Esophagus muscularis mucosa (tissue), 4 donors: ENCODE measurements around the gene IFNL1.

Experiments used
- CTCF ChIP-seq, 3 experiments: fragments of 200-600 bp in 2 of 3; fragments of 450-650 bp in 1 of 3; sonication (generic) in 2 of 3; IDR thresholded peaks; one replicate each; pipeline ENCODE4 v1.5.1; 2017 to 2019; ENCODE audit warnings: antibody characterized with exemption in 3 of 3, mild to moderate bottlenecking in 2 of 3, moderate library complexity in 1 of 3
- EP300 ChIP-seq: sonication (generic); formaldehyde crosslinking; IDR thresholded peaks from one replicate; pipeline ENCODE4 v1.6.1; 2017; ENCODE audit warnings: antibody characterized with exemption
- POLR2A ChIP-seq: fragments of 450-650 bp; IDR thresholded peaks from one replicate; pipeline ENCODE4 v1.6.1; 2017; ENCODE audit warnings: antibody characterized with exemption, moderate library complexity, mild to moderate bottlenecking, low read depth
- POLR2AphosphoS5 ChIP-seq, 2 donors: sonication (generic); formaldehyde crosslinking; IDR thresholded peaks; one replicate each; pipeline ENCODE4 v1.6.1; 2017; ENCODE audit warnings: antibody characterized with exemption in 2 of 2

GRCh38 chr19:39251846-39252245 is 44.4 kb upstream of the IFNL1 start:
- TF ChIP-seq POLR2A, result no peak
- TF ChIP-seq CTCF (IDR thresholded peaks at IDR 0.05), result no peak
- TF ChIP-seq POLR2AphosphoS5 (IDR thresholded peaks at IDR 0.05), result no peak
- TF ChIP-seq EP300, result no peak
